GM19397 (cell line): ENCODE measurements around the gene CDYL2.

Experiments used
- ATAC-seq: cut with Tn5 transposase; IDR thresholded peaks from one replicate; pipeline ENCODE4 v1.9.1; 2021; ENCODE audit warnings: mild to moderate bottlenecking, moderate library complexity; ENCODE audit not compliant: unreplicated experiment

The CDYL2 gene

GRCh38 chr16:80563066-80563465 is 241.3 kb downstream of the CDYL2 start:
- no peak for ATAC-seq

GRCh38 chr16:80559369-80559768 is 245.0 kb downstream of the CDYL2 start:
- ATAC-seq = no peak

GRCh38 chr16:80557037-80557436 is 247.4 kb downstream of the CDYL2 start:
- no peak for ATAC-seq

GRCh38 chr16:80556481-80556880 is 247.9 kb downstream of the CDYL2 start:
- no peak for ATAC-seq

- no peak for ATAC-seq
Observed at GRCh38 chr16:80554033-80554432, 250.4 kb downstream of the CDYL2 start.

GRCh38 chr16:80552277-80552676 is 252.1 kb downstream of the CDYL2 start:
- ATAC-seq = no peak
